Endodermal cell (in vitro differentiated cells): Measurements from ENCODE around the gene GAS6. TPM values are rescaled to one million over a fixed set of nuclear protein-coding genes. Genes with fewer than 3 reads are reported as not detected.
A peak's percentile ranks its signal among the peaks of the same experiment; 100 is the strongest.

Source experiments
- DNase-seq: peaks from one replicate; pipeline ENCODE4 v3.0.0-alpha.2; 2017
- H3K27ac ChIP-seq: 2 replicates; pipeline ENCODE4 v1.5.1; 2013; ENCODE audit warnings: mild to moderate bottlenecking, low read depth, low read length, moderate library complexity
- H3K27me3 ChIP-seq: 2 replicates; pipeline ENCODE4 v1.6.1; 2013; ENCODE audit warnings: mild to moderate bottlenecking, low read length, moderate library complexity; ENCODE audit not compliant: insufficient read depth, control insufficient read depth, poor library complexity, severe bottlenecking
- H3K36me3 ChIP-seq: 2 replicates; pipeline ENCODE4 v1.7.0; 2013; ENCODE audit warnings: mild to moderate bottlenecking, low read length, moderate library complexity; ENCODE audit not compliant: control insufficient read depth, insufficient read depth
- H3K4me1 ChIP-seq: one replicate; pipeline ENCODE4 v1.7.0; 2013; ENCODE audit warnings: low read length; ENCODE audit not compliant: control insufficient read depth, insufficient read depth
- H3K4me3 ChIP-seq: 2 replicates; pipeline ENCODE4 v1.5.1; 2013; ENCODE audit warnings: mild to moderate bottlenecking, low read length, moderate library complexity
- H3K9ac ChIP-seq: 2 replicates; pipeline ENCODE4 v1.6.1; 2013; ENCODE audit warnings: mild to moderate bottlenecking, low read length, moderate library complexity; ENCODE audit not compliant: poor library complexity, severe bottlenecking; ENCODE audit errors: extremely low read depth
- H3K9me3 ChIP-seq: 2 replicates; pipeline ENCODE4 v1.6.1; 2013; ENCODE audit warnings: mild to moderate bottlenecking, low read length, moderate library complexity; ENCODE audit not compliant: control insufficient read depth
- H3K27ac Mint-ChIP-seq: 2 replicates; pipeline ENCODE4 v1.8.0; 2020; ENCODE audit warnings: mixed read lengths
- H3K27me3 Mint-ChIP-seq: 2 replicates; pipeline ENCODE4 v1.8.0; 2021; ENCODE audit warnings: mild to moderate bottlenecking, mixed read lengths; ENCODE audit not compliant: insufficient read depth
- H3K36me3 Mint-ChIP-seq: 2 replicates; pipeline ENCODE4 v1.8.0; 2020; ENCODE audit warnings: low read depth, mixed read lengths
- H3K4me1 Mint-ChIP-seq: 2 replicates; pipeline ENCODE4 v1.8.0; 2020; ENCODE audit warnings: mixed read lengths
- H3K4me3 Mint-ChIP-seq: 2 replicates; pipeline ENCODE4 v1.8.0; 2020; ENCODE audit warnings: mild to moderate bottlenecking, moderate library complexity, mixed read lengths
- H3K9me3 Mint-ChIP-seq: 2 replicates; pipeline ENCODE4 v1.8.0; 2020; ENCODE audit warnings: mild to moderate bottlenecking, mixed read lengths
- CTCF ChIP-seq: fragments of 200-600 bp; sonication (generic); conservative IDR thresholded peaks from 2 replicates; pipeline ENCODE4 v1.5.0; 2021; ENCODE audit warnings: antibody characterized with exemption, mild to moderate bottlenecking
- WGBS, 2 experiments: methylation state at CpG; one replicate each; pipeline versions ENCODE4 v1.1.5 to v1.1.7; 2013; ENCODE audit warnings: missing lambda C conversion rate in 2 of 2, mixed read lengths in 1 of 2; ENCODE audit not compliant: insufficient coverage in 1 of 2, insufficient read length in 1 of 2; 5-methylcytosine and 5-hydroxymethylcytosine counted together
- total RNA-seq, 2 donors: library from RNA; stranded (reverse); fragmentation: NEBNext Ultra II Directional in 1 of 2; extraction: Animal tissue kit (Norgen Biotek cat#: 25700) in 1 of 2; gene quantifications; 2 replicates in 1 of 2; 3 replicates in 1 of 2; pipeline ENCODE4 v1.2.1, GENCODE V29; 2021

GAS6 gene
- total RNA-seq, 2 donors from 2014 or later: 45.7 to 49.6 TPM

- TF ChIP-seq CTCF: no peak
- peak overlapping the region; percentile 44 for H3K27ac ChIP-seq
- Mint-ChIP-seq H3K27me3 (no peaks in the 10 kb centered on the region), H3K4me1 (peaks cover 3% of the 10 kb centered on the region), H3K36me3 (peaks cover 34% of the 10 kb centered on the region), H3K27ac (peak overlapping the region; percentile 66), H3K9me3 (no peaks in the 10 kb centered on the region), H3K4me3 (no peak overlapping the region)
- H3K4me3 ChIP-seq: no peak overlapping the region
- no peaks in the 10 kb centered on the region for H3K4me1 ChIP-seq
- WGBS, 2 experiments: 93 to 94% methylated on average over 39 to 45 of the region's 45 CpGs
- no peak for DNase-seq
- H3K9ac ChIP-seq: no peak overlapping the region
- peaks cover 3% of the 10 kb centered on the region for H3K36me3 ChIP-seq
- H3K9me3 ChIP-seq: no peaks in the 10 kb centered on the region
- no peaks in the 10 kb centered on the region for H3K27me3 ChIP-seq
Measured at GRCh38 chr13:113822956-113823744, 40.7 kb downstream of the GAS6 start.

GRCh38 chr13:113822266-113822665 is 41.6 kb downstream of the GAS6 start:
- H3K4me3 ChIP-seq: no peak overlapping the region
- H3K9me3 Mint-ChIP-seq: no peaks in the 10 kb centered on the region
- no peaks in the 10 kb centered on the region for H3K27me3 Mint-ChIP-seq
- peaks cover 3% of the 10 kb centered on the region for H3K36me3 ChIP-seq
- no peaks in the 10 kb centered on the region for H3K27me3 ChIP-seq
- H3K9ac ChIP-seq: no peak overlapping the region
- no peak overlapping the region for H3K4me3 Mint-ChIP-seq
- WGBS, 2 experiments: 92 to 96% methylated on average over 5 to 12 of the region's 12 CpGs
- no peak overlapping the region for H3K27ac ChIP-seq
- peaks cover 3% of the 10 kb centered on the region for H3K4me1 Mint-ChIP-seq
- no peak for TF ChIP-seq CTCF
- peaks cover 28% of the 10 kb centered on the region for H3K36me3 Mint-ChIP-seq
- no peaks in the 10 kb centered on the region for H3K4me1 ChIP-seq
- DNase-seq: no peak
- H3K9me3 ChIP-seq: no peaks in the 10 kb centered on the region
- no peak overlapping the region for H3K27ac Mint-ChIP-seq

GRCh38 chr13:113821847-113822246 is 42.0 kb downstream of the GAS6 start:
- no peak for DNase-seq
- H3K27me3 ChIP-seq: no peaks in the 10 kb centered on the region
- H3K9ac ChIP-seq: no peak overlapping the region

More at GRCh38 chr13:113821847-113822246, 42.0 kb downstream of the GAS6 start:
- Histone ChIP-seq H3K27ac (no peak overlapping the region), H3K4me3 (no peak overlapping the region), H3K9me3 (no peaks in the 10 kb centered on the region), H3K4me1 (no peaks in the 10 kb centered on the region), H3K36me3 (peaks cover 3% of the 10 kb centered on the region)
- Mint-ChIP-seq H3K27me3 (no peaks in the 10 kb centered on the region), H3K36me3 (peaks cover 23% of the 10 kb centered on the region), H3K9me3 (no peaks in the 10 kb centered on the region), H3K27ac (no peak overlapping the region), H3K4me1 (peaks cover 3% of the 10 kb centered on the region), H3K4me3 (no peak overlapping the region)
- no peak for TF ChIP-seq CTCF
- 96 to 98% methylated on average over 20 to 24 of the region's 24 CpGs for WGBS, 2 experiments
